HG03558 (cell line): ENCODE measurements around the gene ZNF366.

Source experiments
- ATAC-seq: cut with Tn5 transposase; IDR thresholded peaks from one replicate; pipeline ENCODE4 v1.9.1; 2021; ENCODE audit warnings: moderate number of reproducible peaks; ENCODE audit not compliant: unreplicated experiment; ENCODE audit errors: extremely low read depth

The ZNF366 gene

GRCh38 chr5:72497823-72498222 is 9.4 kb downstream of the ZNF366 start:
- no peak for ATAC-seq

DNA sequence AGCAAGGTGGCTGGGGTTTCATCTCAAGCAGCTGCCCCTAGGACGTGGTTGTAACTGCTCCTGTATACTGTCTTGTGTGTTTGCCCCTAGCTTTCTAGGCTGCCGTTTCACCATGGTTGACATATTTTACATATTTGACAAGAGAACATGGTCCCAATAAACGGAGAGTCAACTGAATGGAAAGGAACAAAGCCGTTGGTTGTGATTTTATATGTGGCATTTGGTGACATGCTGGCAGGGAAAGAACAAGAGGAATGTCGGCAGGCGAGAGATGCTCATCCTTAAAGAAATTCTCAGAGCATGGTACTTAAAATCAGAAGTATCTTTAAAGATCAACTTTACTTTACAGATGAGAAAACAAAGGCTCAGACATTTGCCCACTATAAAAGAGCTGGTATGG is 11.8 kb downstream of the ZNF366 start:
- no peak for ATAC-seq

- ATAC-seq, result no peak
Measured at GRCh38 chr5:72494623-72495124, 12.5 kb downstream of the ZNF366 start.

DNA sequence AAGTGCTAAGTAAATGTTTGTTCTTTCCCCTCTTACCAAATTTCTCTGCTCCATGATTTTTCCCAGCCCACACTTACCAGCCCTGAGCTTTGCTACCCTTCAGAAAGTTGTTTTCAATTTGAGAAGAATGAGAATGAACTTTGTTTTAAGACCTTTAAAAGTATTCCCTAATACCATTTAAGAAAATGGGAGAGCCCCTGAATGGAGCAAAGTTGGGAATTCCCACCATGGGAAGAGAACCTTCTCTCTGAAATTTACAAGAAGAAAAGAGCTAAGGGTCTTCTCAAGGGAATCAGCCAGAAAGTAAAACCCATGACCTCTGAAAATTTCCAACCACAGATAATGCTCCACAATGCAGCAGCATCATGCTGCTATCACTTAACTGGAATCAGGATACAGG is 17.7 kb downstream of the ZNF366 start:
- ATAC-seq, result no peak

- ATAC-seq, result no peak
Measured at GRCh38 chr5:72488756-72489155, 18.5 kb downstream of the ZNF366 start.

DNA sequence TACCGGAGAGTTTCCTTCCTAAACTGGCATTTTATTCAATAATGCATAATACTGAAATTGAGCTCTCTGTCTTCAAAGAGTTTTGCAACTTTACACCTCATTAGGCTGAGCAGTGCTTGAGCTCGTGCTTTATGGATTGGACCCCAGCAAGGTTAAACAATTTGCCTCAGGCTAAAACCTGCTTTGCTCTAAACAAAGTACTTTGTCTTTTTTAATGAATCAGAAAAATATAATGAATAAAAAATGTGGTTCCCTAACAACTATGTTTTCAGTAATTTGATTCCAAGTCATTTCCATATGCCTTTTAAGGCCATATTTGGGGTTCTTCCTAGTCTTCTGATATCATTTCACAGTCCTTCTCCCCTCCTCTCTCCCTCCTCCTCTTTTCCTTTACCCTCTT is 20.0 kb downstream of the ZNF366 start:
- no peak for ATAC-seq

GRCh38 chr5:72486371-72486770 is 20.8 kb downstream of the ZNF366 start:
- ATAC-seq, result no peak

DNA sequence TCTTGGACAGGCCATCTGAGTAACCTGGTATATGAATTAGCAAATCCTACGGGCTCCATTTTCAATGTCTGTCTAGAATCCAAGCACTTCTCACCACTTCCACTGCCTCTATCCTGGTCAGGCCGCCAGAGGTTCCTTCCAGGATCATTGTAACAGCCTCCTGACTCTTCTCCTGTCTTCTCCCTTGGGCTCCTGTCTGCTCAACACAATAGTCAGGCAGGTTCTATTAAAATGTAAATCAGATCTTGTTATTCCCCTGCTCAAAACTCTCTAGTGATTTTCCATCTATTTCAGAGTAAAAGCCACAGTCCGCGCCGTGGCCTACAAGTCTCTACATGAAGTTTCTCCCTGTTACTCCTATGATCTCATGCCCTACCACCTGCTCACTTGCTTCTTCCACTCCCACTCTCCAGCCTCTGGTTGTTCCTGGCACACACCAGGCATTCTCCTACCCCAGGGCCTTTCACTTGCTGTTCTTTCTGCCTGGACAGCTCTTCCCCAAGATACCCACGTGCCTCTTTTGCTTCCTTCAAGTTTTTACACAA is 21.7 kb downstream of the ZNF366 start:
- no peak for ATAC-seq

DNA sequence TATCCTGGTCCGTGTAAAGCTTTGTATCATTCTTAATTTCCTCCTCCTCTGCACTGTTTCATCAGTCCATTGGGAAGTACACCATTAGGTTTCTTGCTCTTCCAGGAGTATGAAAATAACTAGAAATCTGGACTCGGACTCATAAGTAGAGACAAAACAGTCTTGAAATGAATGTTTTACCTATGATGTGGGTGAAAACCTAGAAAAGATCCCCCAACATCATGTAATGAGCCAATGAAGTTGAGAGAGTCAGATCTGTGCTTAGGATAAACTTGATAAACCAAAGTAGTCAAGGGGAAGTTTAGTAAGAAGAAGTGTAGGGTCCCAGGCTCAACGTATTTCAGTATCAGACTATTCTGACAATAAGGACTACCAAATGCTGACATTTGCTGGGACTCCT is 25.2 kb downstream of the ZNF366 start:
- no peak for ATAC-seq

DNA sequence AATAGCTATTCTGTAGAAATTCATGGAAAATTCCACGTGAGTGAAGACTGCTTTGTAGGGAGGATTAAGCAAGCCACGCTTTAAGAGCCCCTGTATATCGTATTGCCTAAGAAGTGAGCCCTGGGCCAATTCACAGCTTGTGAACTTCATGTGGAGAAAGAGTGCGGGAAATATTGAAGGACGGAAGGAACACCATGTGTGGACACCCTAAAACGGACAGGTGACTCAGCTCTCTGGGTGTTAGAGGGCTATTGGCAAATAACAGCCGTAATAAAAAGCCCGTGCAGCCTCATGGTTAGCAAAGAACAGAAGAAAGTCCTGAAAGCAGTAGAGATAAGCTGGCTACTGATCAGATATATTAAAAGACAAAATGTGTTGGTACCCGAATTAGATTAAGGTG is 26.4 kb downstream of the ZNF366 start:
- ATAC-seq, result no peak

DNA sequence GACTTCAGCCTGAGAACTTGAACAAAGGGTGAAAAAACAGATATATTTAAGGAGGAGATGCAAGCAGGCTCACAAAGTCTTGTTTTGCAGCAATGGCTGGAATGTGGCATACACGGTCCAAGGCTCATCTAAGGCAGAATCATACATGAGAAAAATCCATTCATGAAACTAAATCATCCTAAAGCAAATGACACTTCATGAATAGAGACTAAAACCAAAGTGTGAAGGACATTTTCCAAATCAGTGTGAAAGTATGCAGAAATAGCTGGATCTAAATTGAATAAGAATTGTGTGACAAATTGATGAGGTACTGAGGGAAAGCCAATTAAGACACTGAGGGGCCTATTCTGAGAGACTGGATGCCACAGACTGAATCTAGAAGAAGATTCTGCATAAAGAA is 27.3 kb downstream of the ZNF366 start:
- no peak for ATAC-seq

- ATAC-seq, result no peak
Measured at GRCh38 chr5:72478684-72479083, 28.5 kb downstream of the ZNF366 start.

- no peak for ATAC-seq
Measured at GRCh38 chr5:72478276-72478675, 28.9 kb downstream of the ZNF366 start.

- ATAC-seq, result no peak
Measured at GRCh38 chr5:72477644-72478043, 29.6 kb downstream of the ZNF366 start.

DNA sequence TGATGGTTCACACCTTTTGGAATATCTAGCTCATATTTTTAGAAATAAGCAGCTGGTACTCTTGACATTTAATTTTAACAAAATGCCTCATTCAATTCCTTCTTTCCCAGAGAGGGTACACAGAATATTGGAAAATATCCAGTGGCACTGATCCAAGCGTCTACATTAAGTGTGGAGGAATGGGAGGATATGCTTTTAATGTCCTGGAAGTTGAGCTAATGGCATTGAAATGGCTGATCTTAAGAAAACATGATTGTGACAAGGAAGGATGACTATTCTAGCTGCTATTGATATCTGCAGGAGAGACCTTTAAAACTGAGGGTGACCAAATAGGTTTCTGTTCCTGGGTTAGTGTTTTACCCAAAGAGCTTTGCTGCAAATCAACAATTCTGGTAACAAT is 30.0 kb downstream of the ZNF366 start:
- no peak for ATAC-seq

DNA sequence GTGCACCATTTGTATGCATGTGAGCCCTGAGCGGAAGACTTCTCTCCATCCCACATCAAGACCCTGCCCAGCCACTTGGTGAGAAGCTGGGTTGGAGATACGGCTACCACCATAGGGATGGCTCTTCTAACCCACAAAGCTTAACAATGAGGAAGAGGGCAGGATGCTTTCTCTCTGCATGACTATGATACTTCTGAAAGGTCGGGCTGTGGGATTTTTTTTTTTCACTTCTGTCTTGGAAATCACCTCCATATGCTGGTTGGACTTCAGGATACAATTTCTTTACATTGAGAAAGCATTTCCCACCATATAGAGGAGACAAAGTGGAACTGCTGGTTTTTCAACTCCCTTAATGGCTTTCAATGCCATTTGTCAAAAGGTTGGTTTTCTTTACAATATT is 30.5 kb downstream of the ZNF366 start:
- no peak for ATAC-seq

DNA sequence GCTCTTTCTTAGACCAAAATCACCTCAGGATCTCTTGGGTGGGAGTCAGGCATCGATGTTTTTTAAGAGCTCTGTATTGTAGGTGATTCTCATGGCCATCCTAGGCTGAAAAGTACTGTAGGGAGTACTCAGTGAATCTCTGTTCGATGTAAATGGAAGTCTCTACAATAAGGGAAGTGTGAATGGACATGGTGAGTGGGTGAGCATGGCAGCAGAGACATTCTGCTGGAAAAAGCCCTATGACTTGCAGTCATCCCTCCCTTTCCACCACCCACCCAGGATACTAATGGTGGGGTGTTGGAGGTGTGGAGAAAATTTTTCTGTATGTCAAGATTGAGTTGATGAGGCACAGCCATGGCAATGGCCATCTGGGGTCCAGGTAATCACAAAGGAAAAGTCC is 30.9 kb downstream of the ZNF366 start:
- no peak for ATAC-seq

- no peak for ATAC-seq
Measured at GRCh38 chr5:72474516-72474915, 32.7 kb downstream of the ZNF366 start.

DNA sequence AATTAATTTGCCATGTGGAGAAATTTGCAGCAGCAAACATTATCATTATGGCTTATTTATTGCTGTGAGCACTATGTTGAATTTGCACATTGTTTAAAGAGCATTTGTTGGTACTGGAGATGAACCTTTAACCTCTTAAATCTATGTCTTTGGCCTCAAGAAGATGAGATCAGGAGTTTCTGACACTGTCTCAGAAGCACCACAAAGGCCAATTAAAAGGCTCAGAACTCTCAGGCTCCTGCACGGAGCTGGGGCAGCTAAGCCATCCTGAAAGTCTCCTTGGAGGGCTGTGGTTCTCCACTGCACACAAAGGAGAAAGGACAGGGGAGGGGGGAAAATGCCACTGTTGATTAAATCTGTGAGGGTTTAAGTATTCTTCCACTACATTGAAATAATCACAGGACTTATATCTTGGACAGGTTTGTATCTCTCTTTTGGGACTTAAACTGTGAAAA is 33.1 kb downstream of the ZNF366 start:
- no peak for ATAC-seq

GRCh38 chr5:72472666-72473422 is 34.4 kb downstream of the ZNF366 start:
- no peak for ATAC-seq

DNA sequence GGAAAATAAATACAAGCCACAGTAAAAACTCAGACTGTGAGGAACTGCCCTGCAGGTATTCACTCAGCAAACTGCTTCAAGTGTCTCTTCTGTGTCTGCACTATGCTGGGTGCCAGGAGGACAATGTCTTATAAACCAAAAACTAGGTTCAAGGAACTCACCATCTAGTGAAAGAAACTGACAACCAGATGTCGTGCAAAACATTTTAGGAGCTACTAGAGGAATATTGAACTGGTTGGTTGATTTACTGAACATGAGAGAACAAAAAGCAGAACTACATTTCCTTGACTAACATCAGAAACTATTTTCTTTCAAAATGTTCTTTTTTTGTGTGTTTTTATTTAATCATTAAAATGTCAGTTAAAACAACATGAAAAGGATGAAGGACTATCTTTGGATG is 35.2 kb downstream of the ZNF366 start:
- ATAC-seq, result no peak

- no peak for ATAC-seq
Measured at GRCh38 chr5:72470826-72471225, 36.4 kb downstream of the ZNF366 start.
